CD4-positive, alpha-beta T cell treated with Interleukin-1 beta for 1 hour (primary cell): ENCODE measurements around the gene SELE.

Experiments
- DNase-seq, 2 donors: peaks; one replicate each; pipeline ENCODE4 v3.0.0-alpha.2; 2020 to 2022

The SELE gene

GRCh38 chr1:169733924-169734323 is at the start of gene SELE:
TSS of gene SELE (minus strand) at chr1:169734079. CDS start at chr1:169733612, 467 bp downstream.
- DNase-seq = no peak

- no peak for DNase-seq
These were observed 48.7 kb upstream of the SELE start for GRCh38 chr1:169782596-169782995.

- no peak for DNase-seq
These were observed 46.1 kb upstream of the SELE start for GRCh38 chr1:169779970-169780369.

- DNase-seq = no peak
These were observed 45.3 kb upstream of the SELE start for GRCh38 chr1:169779150-169779549.

GRCh38 chr1:169776440-169776839 is 42.6 kb upstream of the SELE start:
- no peak for DNase-seq

- no peak for DNase-seq
These were observed 34.3 kb upstream of the SELE start for GRCh38 chr1:169768161-169768560.

GRCh38 chr1:169765580-169766331 is 31.9 kb upstream of the SELE start:
- DNase-seq = no peak

GRCh38 chr1:169764919-169765318 is 31.0 kb upstream of the SELE start:
- DNase-seq = no peak

- DNase-seq = no peak
These were observed 28.8 kb upstream of the SELE start for GRCh38 chr1:169762699-169763098.

- no peak for DNase-seq
These were observed 25.2 kb upstream of the SELE start for GRCh38 chr1:169759038-169759437.

- no peak for DNase-seq
These were observed 19.7 kb upstream of the SELE start for GRCh38 chr1:169753549-169753948.

GRCh38 chr1:169750041-169750440 is 16.2 kb upstream of the SELE start:
- DNase-seq = no peak

- DNase-seq = no peak
These were observed 12.7 kb upstream of the SELE start for GRCh38 chr1:169746550-169746949.

GRCh38 chr1:169745015-169745861 is 11.4 kb upstream of the SELE start:
- no peak for DNase-seq

- DNase-seq = no peak
These were observed 8.0 kb upstream of the SELE start for GRCh38 chr1:169741666-169742394.

- DNase-seq = no peak
These were observed 6.1 kb upstream of the SELE start for GRCh38 chr1:169739980-169740379.

- DNase-seq = no peak
These were observed 2.4 kb downstream of the SELE start for GRCh38 chr1:169731446-169731845.

GRCh38 chr1:169729991-169730390 is 3.9 kb downstream of the SELE start:
- no peak for DNase-seq

- no peak for DNase-seq
These were observed 6.6 kb downstream of the SELE start for GRCh38 chr1:169727307-169727706.

GRCh38 chr1:169726851-169727250 is 7.0 kb downstream of the SELE start:
- DNase-seq = no peak

- no peak for DNase-seq
These were observed 7.9 kb downstream of the SELE start for GRCh38 chr1:169725930-169726329.

GRCh38 chr1:169724168-169724567 is 9.7 kb downstream of the SELE start:
- no peak for DNase-seq

GRCh38 chr1:169723763-169724162 is 10.1 kb downstream of the SELE start:
- no peak for DNase-seq

- DNase-seq = no peak
These were observed 11.1 kb downstream of the SELE start for GRCh38 chr1:169722779-169723178.
